K562 (cell line): ENCODE data around the gene USP49. TPM values are rescaled to one million over a fixed set of nuclear protein-coding genes. Genes with fewer than 3 reads are reported as not detected.

ENCODE experiments used
- ATAC-seq: fragments of 200-7000 bp; cut with Tn5 transposase; 3 replicates; pipeline ENCODE4 v1.9.1; 2020; ENCODE audit warnings: moderate library complexity
- BruUV-seq: library from RNA; stranded (reverse); fragments of 400-500 nt; replicated peaks from 2 replicates; lab custom pipeline; 2021; lab: Mats Ljungman, UMichigan
- CTCF ChIA-PET: fragments of 300-600 bp; formaldehyde crosslinking; extraction: SDS; loops from one replicate; lab custom pipeline; 2021; ENCODE audit warnings: low intra/inter-chr PET ratio; lab: Yijun Ruan, JAX
- POLR2A ChIA-PET: fragments of 300-600, 350-650 bp; sonication (Branson Sonifier 250); formaldehyde crosslinking; extraction: SDS; loops from one replicate; lab custom pipeline; 2021; ENCODE audit warnings: antibody characterized with exemption, inconsistent platforms; lab: Yijun Ruan, JAX
- DNase-seq, 4 experiments: peaks; one replicate each; pipeline versions ENCODE4 v3.0.0 to v3.0.0-alpha.2; 2011 to 2018; ENCODE audit warnings: low spot score in 3 of 4, mixed read lengths in 3 of 4; ENCODE audit errors: extremely low read depth in 1 of 4
- FAIRE-seq: peaks from 2 replicates; lab custom pipeline; 2011; peaks lifted over from hg19 to GRCh38; lab: Jason Lieb, UNC
- H2AFZ ChIP-seq: 2 replicates; pipeline ENCODE4 v1.6.0; 2011; ENCODE audit warnings: low read depth, low read length, control low read depth, inconsistent platforms
- H3K27ac ChIP-seq: fragments of 200-600 bp; 3 replicates; pipeline ENCODE4 v1.8.0; 2011; ENCODE audit warnings: low read depth, mild to moderate bottlenecking, control low read depth, inconsistent platforms, low read length, moderate library complexity, mixed read lengths; ENCODE audit errors: extremely low read depth
- H3K27me3 ChIP-seq, 2 experiments: fragments of 300-600 bp in 1 of 2; 2 replicates in 1 of 2; 3 replicates in 1 of 2; pipeline versions ENCODE4 v1.6.0 to v1.8.0; 2011; ENCODE audit warnings: inconsistent platforms in 2 of 2, low read length in 2 of 2, mild to moderate bottlenecking in 1 of 2, mixed read lengths in 1 of 2, moderate library complexity in 1 of 2; ENCODE audit not compliant: control insufficient read depth in 2 of 2, insufficient read depth in 2 of 2
- H3K36me3 ChIP-seq: fragments of 300-600 bp; 3 replicates; pipeline ENCODE4 v1.8.0; 2011; ENCODE audit warnings: mild to moderate bottlenecking, low read length, inconsistent platforms; ENCODE audit not compliant: control insufficient read depth, insufficient read depth
- H3K4me1 ChIP-seq, 2 experiments: fragments of 200-600 bp in 1 of 2; replicated peaks in 1 of 2; 2 replicates in 1 of 2; 3 replicates in 1 of 2; pipeline versions ENCODE4 v1.5.1 to v1.8.0; 2011; ENCODE audit warnings: inconsistent platforms in 2 of 2, low read length in 2 of 2, mild to moderate bottlenecking in 1 of 2, mixed read lengths in 1 of 2, moderate library complexity in 1 of 2; ENCODE audit not compliant: control insufficient read depth in 2 of 2, insufficient read depth in 2 of 2
- H3K4me2 ChIP-seq: 2 replicates; pipeline ENCODE4 v1.6.1; 2011; ENCODE audit warnings: low read length, control low read depth, inconsistent platforms, mixed read lengths; ENCODE audit not compliant: insufficient read depth
- H3K4me3 ChIP-seq: fragments of 200-600 bp; sonication (generic), shearing (Covaris generic); 2 replicates; pipeline ENCODE4 v1.5.1; 2016; ENCODE audit warnings: control low read depth, inconsistent platforms
- H3K79me2 ChIP-seq: fragments of 200-600 bp; 3 replicates; pipeline ENCODE4 v1.8.0; 2011; ENCODE audit warnings: low read length, inconsistent platforms; ENCODE audit not compliant: control insufficient read depth, insufficient read depth
- H3K9ac ChIP-seq, 2 experiments: 2 replicates each; pipeline versions ENCODE4 v1.6.0 to v1.6.1; 2011; ENCODE audit warnings: low read depth in 2 of 2, low read length in 2 of 2, control low read depth in 1 of 2, inconsistent platforms in 1 of 2, mild to moderate bottlenecking in 1 of 2, mixed read lengths in 1 of 2; ENCODE audit not compliant: insufficient read depth in 1 of 2
- H3K9me1 ChIP-seq: one replicate; pipeline ENCODE4 v1.6.0; 2011; ENCODE audit warnings: inconsistent platforms, mild to moderate bottlenecking, low read length, moderate library complexity; ENCODE audit not compliant: control insufficient read depth, insufficient read depth
- H3K9me3 ChIP-seq: replicated peaks from 2 replicates; pipeline ENCODE4 v1.5.1; 2011; ENCODE audit warnings: low read depth, low read length, inconsistent platforms; ENCODE audit not compliant: control insufficient read depth, insufficient read depth
- H4K20me1 ChIP-seq: replicated peaks from 2 replicates; pipeline ENCODE4 v1.6.1; 2011; ENCODE audit warnings: low read length, inconsistent platforms, mixed read lengths; ENCODE audit not compliant: control insufficient read depth, insufficient read depth
- GTF2F1 ChIP-seq: IDR thresholded peaks from 2 replicates; pipeline ENCODE4 v1.6.1; 2011; ENCODE audit warnings: low read depth, low read length, improper control_type of control experiment
- GTF3C2 ChIP-seq: IDR thresholded peaks from 3 replicates; pipeline ENCODE4 v1.6.1; 2011; ENCODE audit warnings: borderline replicate concordance, mild to moderate bottlenecking, moderate library complexity; ENCODE audit not compliant: insufficient read length; ENCODE audit errors: extremely low read depth
- NR4A1 ChIP-seq, 2 experiments: fragments of 250-450 bp in 1 of 2; fragments of 450-650 bp in 1 of 2; sonication (Bioruptor Pico) in 1 of 2; IDR thresholded peaks; 2 replicates each; pipeline versions ENCODE4 v1.4.0 to v1.6.1; 2016 to 2020; ENCODE audit warnings: mild to moderate bottlenecking in 2 of 2, missing compliant biosample characterization in 1 of 2, missing genetic modification characterization in 1 of 2, moderate library complexity in 1 of 2
- SIRT6 ChIP-seq: IDR thresholded peaks from one replicate; pipeline ENCODE4 v1.6.1; 2012; ENCODE audit warnings: low read depth, mild to moderate bottlenecking, control low read depth, inconsistent platforms, low read length, moderate library complexity
- TAF9B ChIP-seq: fragments of 450-650 bp; IDR thresholded peaks from 2 replicates; pipeline ENCODE4 v1.6.1; 2018; ENCODE audit warnings: mild to moderate bottlenecking; ENCODE audit not compliant: partially characterized antibody
- ZNF431 ChIP-seq: sonication (generic); formaldehyde crosslinking; IDR thresholded peaks from 2 replicates; pipeline ENCODE4 v1.8.0; 2022; ENCODE audit warnings: mild to moderate bottlenecking, missing genetic modification reagents
- ZSCAN29 ChIP-seq: fragments of 450-650 bp; IDR thresholded peaks from 2 replicates; pipeline ENCODE4 v1.6.1; 2017
- WGBS: fragments of 100-300 bp; shearing (Covaris generic); methylation state at CpG from one replicate; pipeline ENCODE4 v1.1.6; 2016; ENCODE audit warnings: low coverage, mixed read lengths; ENCODE audit not compliant: insufficient coverage; ENCODE audit errors: missing lambda C conversion rate; 5-methylcytosine and 5-hydroxymethylcytosine counted together
- in situ Hi-C: fragments of 300-500 bp; cut with MboI; formaldehyde crosslinking; loops from 4 replicates; pipeline ENCODE4 v1.15.0; 2018; ENCODE audit warnings: inconsistent platforms, mixed read lengths
- intact Hi-C: fragments of 100-400 bp; cut with micrococcal nuclease; formaldehyde crosslinking; loops from 2 replicates; pipeline ENCODE4 v1.14.2; 2022
- polyA plus RNA-seq, 8 experiments: library from polyadenylated mRNA; depleted of rRNA in 4 of 8; stranded (reverse) in 5 of 8; unstranded in 3 of 8; fragments of >200 nt; fragmentation: Nextera tagmentation in 2 of 8; fragmentation: Illumina TruSeq in 1 of 8; extraction: Ambion mirVana in 2 of 8; extraction: Trizol in 1 of 8; gene quantifications; 2 replicates each; pipeline versions ENCODE4 v1.2.1 to v1.2.3, GENCODE V29; 2011 to 2014; ENCODE audit warnings: inconsistent platforms in 1 of 8, missing spikeins in 1 of 8
- total RNA-seq, 7 experiments: library from RNA; depleted of rRNA in 6 of 7; stranded (reverse); fragments of >200 nt in 6 of 7; fragmentation: Illumina TruSeq in 2 of 7; extraction: Trizol in 2 of 7; gene quantifications; 2 replicates each; pipeline versions ENCODE4 v1.2.1 to v1.2.3, GENCODE V29; 2011 to 2021; ENCODE audit warnings: low replicate concordance in 1 of 7

USP49 gene
- total and polyA plus RNA-seq, 9 of the 15 experiments (the other 6 are each of a cell fraction or from before 2014, with no cell fraction given): 1.0 to 9.9 (median 6.5) TPM

- TF ChIP-seq GTF3C2 (no peak), ZNF431 (0 out of 2 replicates have a peak, but pooled peaks have one; percentile 32)
Measured at GRCh38 chr6:41785689-41786450, 109.3 kb downstream of the USP49 start (continued).

GRCh38 chr6:41785254-41785653 is 109.9 kb downstream of the USP49 start:
- BruUV-seq: no TSS peak
- Histone ChIP-seq H3K9me1 (no peaks in the 10 kb centered on the region), H3K9ac (peak overlapping the region in 1 of 2 experiments; percentile 96; a peak in 2 of 4 replicates), H3K27ac (no peak overlapping the region), H3K79me2 (peaks cover 42% of the 10 kb centered on the region), H3K4me3 (no peak overlapping the region), H4K20me1 (peaks cover 5% of the 10 kb centered on the region; the same call in 1 of the 2 replicates), H3K9me3 (no peaks in the 10 kb centered on the region), H3K27me3 (no peaks in the 10 kb centered on the region), H3K36me3 (peaks cover 17% of the 10 kb centered on the region), H3K4me1 (peaks cover 41 to 42% of the 10 kb centered on the region in 2 experiments), H2AFZ (no peak overlapping the region), H3K4me2 (no peak overlapping the region)
- CTCF ChIA-PET: interaction anchor here (3.0 kb wide), 1 partner anchor 259 kb away, joined by 17 read pairs; no protein-coding TSS in a partner anchor
- intact Hi-C loops: loop anchor here (5.0 kb wide), 1 partner anchor 62 kb away; no protein-coding TSS in a partner anchor
- POLR2A ChIA-PET: interaction anchor here (0.7 to 2.2 kb wide), 10 partner anchors 16 to 356 kb away, joined by 3 to 10 read pairs (median 4); partner anchors contain the start of genes BYSL and MED20
- ATAC-seq (no peak), DNase-seq (no peak), FAIRE-seq (no peak)
- in situ Hi-C loops: loop anchor here (5.0 to 10.0 kb wide), 3 partner anchors 122 to 440 kb away; no protein-coding TSS in a partner anchor
- 87% methylated on average over 11 of the region's 11 CpGs for WGBS
- TF ChIP-seq SIRT6 (no peak), ZSCAN29 (no peak), TAF9B (no peak), NR4A1 (CRISPR knock-in tag; IDR thresholded peaks at IDR 0.05) (no peak), NR4A1 (tag; IDR thresholded peaks at IDR 0.05) (no peak), GTF2F1 (no peak)
